Coronary artery (tissue), 2 donors: ENCODE results near the gene GPR171.

Source experiments
- DNase-seq: peaks from one replicate; pipeline ENCODE4 v3.0.0-alpha.2; 2017; ENCODE audit warnings: low spot score
- H3K27ac ChIP-seq, 2 donors: fragments of 200-600 bp; sonication (generic); one replicate each; pipeline ENCODE4 v1.5.1; 2016 to 2019
- H3K4me3 ChIP-seq: fragments of 200-600 bp; sonication (generic); 2 replicates; pipeline ENCODE4 v1.5.1; 2016; ENCODE audit warnings: mild to moderate bottlenecking, moderate library complexity
- CTCF ChIP-seq: fragments of 200-600 bp; sonication (generic); IDR thresholded peaks from one replicate; pipeline ENCODE4 v1.5.1; 2019; ENCODE audit warnings: antibody characterized with exemption

The GPR171 gene

GRCh38 chr3:151213881-151214280, 10.9 kb upstream of the GPR171 start:
- TF ChIP-seq CTCF, result no peak
- peak overlapping the region in 1 of 2 donors; percentile 48 for H3K27ac ChIP-seq
- DNase-seq, result no peak
- H3K4me3 ChIP-seq, result no peak overlapping the region

- DNase-seq, result no peak
- H3K4me3 ChIP-seq, result no peak overlapping the region
- no peak overlapping the region for H3K27ac ChIP-seq
- no peak for TF ChIP-seq CTCF
Measured at GRCh38 chr3:151213151-151213550, 10.1 kb upstream of the GPR171 start.

GRCh38 chr3:151210676-151211381, 7.8 kb upstream of the GPR171 start:
- no peak for DNase-seq
- no peak for TF ChIP-seq CTCF
- H3K4me3 ChIP-seq, result no peak overlapping the region
- peak overlapping the region in 1 of 2 donors; percentile 10 for H3K27ac ChIP-seq

GRCh38 chr3:151209654-151210053, 6.6 kb upstream of the GPR171 start:
- no peak overlapping the region for H3K4me3 ChIP-seq
- no peak for TF ChIP-seq CTCF
- no peak for DNase-seq
- no peak overlapping the region for H3K27ac ChIP-seq

GRCh38 chr3:151206201-151206600, 3.2 kb upstream of the GPR171 start:
- DNase-seq, result no peak

GRCh38 chr3:151205482-151205881, 2.5 kb upstream of the GPR171 start:
- no peak overlapping the region for H3K4me3 ChIP-seq
- DNase-seq, result no peak
- TF ChIP-seq CTCF, result no peak
- no peak overlapping the region for H3K27ac ChIP-seq

More at GRCh38 chr3:151206201-151206600, 3.2 kb upstream of the GPR171 start:
- no peak for TF ChIP-seq CTCF
- Histone ChIP-seq H3K27ac (no peak overlapping the region), H3K4me3 (no peak overlapping the region)
